IMR-90 (cell line): ENCODE results near the gene ATP1B3. TPM values are rescaled to one million over a fixed set of nuclear protein-coding genes. Genes with fewer than 3 reads are reported as not detected.

Source experiments
- ATAC-seq: fragments of 200-7000 bp; cut with Tn5 transposase; 2 replicates; pipeline ENCODE4 v1.9.1; 2020; ENCODE audit warnings: low read depth, mild to moderate bottlenecking, moderate library complexity
- BruUV-seq: library from RNA; stranded (reverse); fragments of 400-500 nt; replicated peaks from 2 replicates; lab custom pipeline; 2021; lab: Mats Ljungman, UMichigan
- CTCF ChIA-PET: fragments of 300-600 bp; formaldehyde crosslinking; extraction: SDS; loops from one replicate; lab custom pipeline; 2021; ENCODE audit warnings: antibody characterized with exemption; lab: Yijun Ruan, JAX
- POLR2A ChIA-PET: fragments of 300-600 bp; sonication (Branson Sonifier 250); formaldehyde crosslinking; loops from one replicate; lab custom pipeline; 2022; ENCODE audit warnings: antibody characterized with exemption; ENCODE audit not compliant: unreplicated experiment; lab: Charles Lee
- DNase-seq: peaks from one replicate; pipeline ENCODE4 v3.0.0; 2013
- H2AFZ ChIP-seq: replicated peaks from 2 replicates; pipeline ENCODE3; 2013; ENCODE audit warnings: low read length, mild to moderate bottlenecking; ENCODE audit not compliant: poor library complexity
- H2AK5ac ChIP-seq: 2 replicates; pipeline ENCODE4 v1.6.1; 2013; ENCODE audit warnings: low read depth, low read length, inconsistent platforms
- H2AK9ac ChIP-seq: replicated peaks from 2 replicates; pipeline ENCODE3; 2013; ENCODE audit warnings: mild to moderate bottlenecking, low read depth, low read length, moderate library complexity; ENCODE audit not compliant: poor library complexity
- H2BK120ac ChIP-seq: 2 replicates; pipeline ENCODE4 v1.6.1; 2013; ENCODE audit warnings: low read depth, low read length, inconsistent platforms
- H2BK15ac ChIP-seq: 3 replicates; pipeline ENCODE4 v1.6.1; 2013; ENCODE audit warnings: low read depth, low read length, inconsistent platforms
- H2BK20ac ChIP-seq: 2 replicates; pipeline ENCODE4 v1.6.1; 2013; ENCODE audit warnings: low read depth, mild to moderate bottlenecking, inconsistent platforms, low read length, moderate library complexity
- H2BK5ac ChIP-seq: 2 replicates; pipeline ENCODE4 v1.6.1; 2013; ENCODE audit warnings: mild to moderate bottlenecking, low read depth, low read length, inconsistent platforms; ENCODE audit not compliant: poor library complexity, severe bottlenecking
- H3K14ac ChIP-seq: replicated peaks from 2 replicates; pipeline ENCODE4 v1.6.1; 2013; ENCODE audit warnings: low read depth, low read length, inconsistent platforms
- H3K18ac ChIP-seq: 2 replicates; pipeline ENCODE4 v1.6.1; 2013; ENCODE audit warnings: low read depth, low read length, control low read depth
- H3K23ac ChIP-seq: 2 replicates; pipeline ENCODE4 v1.6.1; 2013; ENCODE audit warnings: low read depth, low read length, inconsistent platforms
- H3K27ac ChIP-seq: 2 replicates; pipeline ENCODE4 v1.5.1; 2013; ENCODE audit warnings: mild to moderate bottlenecking, control low read depth, low read length; ENCODE audit not compliant: insufficient read depth
- H3K27me3 ChIP-seq: 2 replicates; pipeline ENCODE4 v1.6.1; 2013; ENCODE audit warnings: low read length; ENCODE audit not compliant: control insufficient read depth, insufficient read depth
- H3K36me3 ChIP-seq: 2 replicates; pipeline ENCODE4 v1.6.1; 2013; ENCODE audit warnings: low read length, mixed read lengths; ENCODE audit not compliant: control insufficient read depth, insufficient read depth
- H3K4ac ChIP-seq: 2 replicates; pipeline ENCODE4 v1.6.1; 2013; ENCODE audit warnings: low read depth, low read length, inconsistent platforms
- H3K4me1 ChIP-seq: 2 replicates; pipeline ENCODE4 v1.6.1; 2013; ENCODE audit warnings: low read length, mixed read lengths; ENCODE audit not compliant: control insufficient read depth, insufficient read depth
- H3K4me2 ChIP-seq: 2 replicates; pipeline ENCODE4 v1.6.1; 2013; ENCODE audit warnings: low read depth, mild to moderate bottlenecking, control low read depth, low read length, moderate library complexity
- H3K4me3 ChIP-seq: 2 replicates; pipeline ENCODE4 v1.5.1; 2013; ENCODE audit warnings: low read depth, mild to moderate bottlenecking, control low read depth, low read length, moderate library complexity; ENCODE audit not compliant: insufficient read depth
- H3K56ac ChIP-seq: 2 replicates; pipeline ENCODE4 v1.6.1; 2013; ENCODE audit warnings: low read length, inconsistent platforms; ENCODE audit not compliant: insufficient read depth; ENCODE audit errors: extremely low read depth
- H3K79me1 ChIP-seq, 2 experiments: 2 replicates each; pipeline ENCODE4 v1.6.1; 2013; ENCODE audit warnings: low read length in 2 of 2, inconsistent platforms in 1 of 2, low read depth in 1 of 2
- H3K9ac ChIP-seq: 2 replicates; pipeline ENCODE4 v1.6.1; 2013; ENCODE audit warnings: low read depth, low read length, control low read depth
- H3K9me1 ChIP-seq: 2 replicates; pipeline ENCODE4 v1.6.1; 2013; ENCODE audit warnings: low read length, inconsistent platforms; ENCODE audit not compliant: insufficient read depth
- H3K9me3 ChIP-seq: 2 replicates; pipeline ENCODE4 v1.6.1; 2013; ENCODE audit warnings: low read length; ENCODE audit not compliant: control insufficient read depth, insufficient read depth
- H4K20me1 ChIP-seq: 2 replicates; pipeline ENCODE4 v1.6.1; 2013; ENCODE audit warnings: low read length, inconsistent platforms; ENCODE audit not compliant: insufficient read depth
- H4K5ac ChIP-seq: 2 replicates; pipeline ENCODE4 v1.6.1; 2013; ENCODE audit warnings: mild to moderate bottlenecking, low read depth, low read length, control low read depth
- H4K8ac ChIP-seq, 2 experiments: 2 replicates each; pipeline ENCODE4 v1.6.1; 2013; ENCODE audit warnings: low read depth in 2 of 2, low read length in 2 of 2, control low read depth in 1 of 2, inconsistent platforms in 1 of 2
- H4K91ac ChIP-seq: 2 replicates; pipeline ENCODE4 v1.6.1; 2013; ENCODE audit warnings: low read depth, low read length, inconsistent platforms; ENCODE audit not compliant: insufficient read depth
- BHLHE40 ChIP-seq: fragments of 150-350 bp; IDR thresholded peaks from 2 replicates; pipeline ENCODE4 v1.6.1; 2016; ENCODE audit warnings: mild to moderate bottlenecking, low read depth, low read length
- CTCF ChIP-seq: conservative IDR thresholded peaks from 2 replicates; pipeline ENCODE4 v1.5.1; 2012; ENCODE audit warnings: mild to moderate bottlenecking, low read depth, low read length, improper control_type of control experiment
- FOS ChIP-seq: fragments of 150-350 bp; IDR thresholded peaks from 2 replicates; pipeline ENCODE4 v1.6.1; 2016; ENCODE audit warnings: low read depth, low read length
- NFE2L2 ChIP-seq: fragments of 150-350 bp; IDR thresholded peaks from 2 replicates; pipeline ENCODE4 v1.6.1; 2016; ENCODE audit warnings: low read depth, mild to moderate bottlenecking, low read length
- USF2 ChIP-seq: fragments of 150-350 bp; IDR thresholded peaks from 2 replicates; pipeline ENCODE4 v1.6.1; 2017; ENCODE audit warnings: mild to moderate bottlenecking, antibody characterized with exemption, low read length, low read depth
- WGBS, 2 experiments: methylation state at CpG; one replicate each; pipeline versions ENCODE4 v1.1.5 to v1.1.7; 2013; ENCODE audit warnings: missing lambda C conversion rate in 2 of 2; ENCODE audit not compliant: insufficient read length in 1 of 2; ENCODE audit errors: extremely low coverage in 2 of 2; 5-methylcytosine and 5-hydroxymethylcytosine counted together
- dilution Hi-C: fragments of 300-500 bp; cut with HindIII; formaldehyde crosslinking; loops from one replicate; pipeline ENCODE4 v1.14.3; 2018; ENCODE audit warnings: low sequenced_read_pairs; ENCODE audit not compliant: unreplicated experiment
- in situ Hi-C: fragments of 300-500 bp; cut with MboI; formaldehyde crosslinking; loops from 3 replicates; pipeline ENCODE4 v1.14.3; 2019; ENCODE audit warnings: low sequenced_read_pairs, inconsistent platforms, mixed read lengths
- intact Hi-C: fragments of 100-400 bp; cut with micrococcal nuclease; formaldehyde crosslinking; loops from 2 replicates; pipeline ENCODE4 v1.10.0; 2022
- polyA plus RNA-seq, 3 experiments: library from polyadenylated mRNA; depleted of rRNA; stranded (reverse); fragments of >200 nt; gene quantifications; 2 replicates each; pipeline ENCODE4 v1.2.3, GENCODE V29; 2012; ENCODE audit warnings: low replicate concordance in 1 of 3
- total RNA-seq: library from RNA; depleted of rRNA; stranded (reverse); fragments of >200 nt; gene quantifications from 2 replicates; pipeline ENCODE4 v1.2.3, GENCODE V29; 2012

The ATP1B3 gene
- total and polyA plus RNA-seq, 2 of the 4 experiments (the other 2 are of a cell fraction): 64.3 to 126 TPM

- in situ Hi-C loops: no loop called here
- no peak overlapping the region for H4K5ac ChIP-seq
- no peak overlapping the region for H2BK5ac ChIP-seq
- dilution Hi-C loops: no loop called here
- no peak overlapping the region for H2AK9ac ChIP-seq
- H3K9me1 ChIP-seq: no peaks in the 10 kb centered on the region
- no peaks in the 10 kb centered on the region for H3K9me3 ChIP-seq
- H3K4me3 ChIP-seq: no peak overlapping the region
- no peak overlapping the region for H2BK20ac ChIP-seq
- no peaks in the 10 kb centered on the region for H4K20me1 ChIP-seq
- TF ChIP-seq USF2: no peak
- TF ChIP-seq NFE2L2: no peak
- TF ChIP-seq FOS: no peak
- TF ChIP-seq BHLHE40: no peak
- TF ChIP-seq CTCF: no peak
- H2AK5ac ChIP-seq: no peak overlapping the region
- no peak overlapping the region for H3K4ac ChIP-seq
- H3K79me1 ChIP-seq: no peaks in the 10 kb centered on the region
- H3K14ac ChIP-seq: no peak overlapping the region
- H4K91ac ChIP-seq: no peak overlapping the region
- H3K56ac ChIP-seq: no peak overlapping the region
- POLR2A ChIA-PET: no interaction called here
- no TSS peak for BruUV-seq
- intact Hi-C loops: no loop called here
- CTCF ChIA-PET: no interaction called here
- no peaks in the 10 kb centered on the region for H3K4me1 ChIP-seq
- H2AFZ ChIP-seq: no peak overlapping the region
- no peak overlapping the region for H2BK15ac ChIP-seq
- H3K18ac ChIP-seq: no peak overlapping the region
- no peak overlapping the region for H3K9ac ChIP-seq
- no peak overlapping the region for H3K4me2 ChIP-seq
- WGBS, 2 experiments: no CpG with 5 or more reads among the region's 3 CpGs
- H3K27ac ChIP-seq: no peak overlapping the region
- ATAC-seq (no peak), DNase-seq (no peak)
- no peak overlapping the region for H3K23ac ChIP-seq
- no peak overlapping the region for H2BK120ac ChIP-seq
- H4K8ac ChIP-seq: no peak overlapping the region
- H3K27me3 ChIP-seq: peaks cover 11% of the 10 kb centered on the region
- no peaks in the 10 kb centered on the region for H3K36me3 ChIP-seq
These were observed 42.2 kb upstream of the ATP1B3 start for GRCh38 chr3:141834292-141834691.
